ENCODE measurements around the gene AKAP7.
"Not testable (repeated sequence)": the region's sequence is repeated elsewhere in the genome, so short reads cannot be mapped to it uniquely, and the experiment has no call there.

The AKAP7 gene

DNA sequence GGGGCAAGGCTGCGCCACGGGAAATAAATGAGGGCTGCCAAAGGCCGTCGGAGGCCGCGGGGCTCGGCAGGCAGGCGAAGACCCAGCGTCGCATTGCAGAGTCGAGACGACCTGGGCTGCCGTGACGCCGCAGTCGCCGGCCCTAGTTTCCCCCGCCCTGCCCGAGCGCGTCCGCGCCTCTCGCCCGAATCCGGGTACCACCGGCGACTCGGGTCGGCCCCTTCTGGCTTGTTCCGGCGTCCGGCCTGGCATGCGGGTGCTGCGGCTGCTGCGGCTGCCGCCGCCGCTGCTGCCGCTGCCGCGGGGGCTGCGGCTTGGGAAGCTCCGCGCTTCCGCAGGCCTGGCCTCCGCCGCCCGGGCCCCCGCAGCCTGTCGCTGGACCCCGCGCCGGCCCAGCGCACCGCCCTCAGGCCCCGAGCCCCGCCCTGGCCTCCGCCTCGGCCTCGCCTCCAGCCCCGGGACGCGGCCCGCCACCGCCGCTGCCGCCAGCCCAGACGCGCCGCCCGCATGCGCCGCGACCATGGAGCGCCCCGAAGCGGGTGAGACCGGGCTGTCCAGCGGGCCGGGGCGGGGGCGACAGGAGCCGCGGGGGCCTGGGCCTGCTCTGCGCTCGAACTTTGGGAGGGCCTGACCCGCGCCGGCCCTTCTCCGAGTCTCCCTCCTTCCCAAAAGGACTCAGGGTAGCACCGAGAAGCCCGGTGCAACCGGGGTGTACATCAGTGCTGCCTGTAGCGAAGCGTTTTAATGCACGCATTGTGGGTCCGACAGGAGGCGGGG is at the start of gene AKAP7:
TSS of gene AKAP7 (plus strand) at position 224 of the 777 bp plus-strand sequence. CDS start at position 521, 297 bp downstream.
- Histone ChIP-seq H3K27me3 (ENCODE audit: control insufficient read depth in 1 of 2, insufficient read depth in 2 of 2, low read length in 2 of 2) (no peaks in the 10 kb centered on the region), H3K4me3 (ENCODE audit: low read depth in 1 of 2, low read length in 2 of 2) (peak within 1 kb of the TSS; percentile 87 to 88), H3K36me3 (ENCODE audit: control insufficient read depth in 1 of 2, insufficient read depth in 2 of 2, low read length in 2 of 2) (no peaks in the 10 kb centered on the region), H3K4me1 (ENCODE audit: control insufficient read depth in 1 of 2, insufficient read depth in 2 of 2, low read length in 2 of 2) (peaks cover 12 to 13% of the 10 kb centered on the region in 2 donors), H3K9ac (ENCODE audit: low read depth in 1 of 2, low read length in 2 of 2) (peak within 1 kb of the TSS; percentile 74 to 81), H3K27ac (ENCODE audit: low read depth, low read length) (peak within 1 kb of the TSS; percentile 87), H3K9me3 (ENCODE audit: control insufficient read depth in 1 of 2, low read length in 2 of 2) (no peaks in the 10 kb centered on the region)

DNA sequence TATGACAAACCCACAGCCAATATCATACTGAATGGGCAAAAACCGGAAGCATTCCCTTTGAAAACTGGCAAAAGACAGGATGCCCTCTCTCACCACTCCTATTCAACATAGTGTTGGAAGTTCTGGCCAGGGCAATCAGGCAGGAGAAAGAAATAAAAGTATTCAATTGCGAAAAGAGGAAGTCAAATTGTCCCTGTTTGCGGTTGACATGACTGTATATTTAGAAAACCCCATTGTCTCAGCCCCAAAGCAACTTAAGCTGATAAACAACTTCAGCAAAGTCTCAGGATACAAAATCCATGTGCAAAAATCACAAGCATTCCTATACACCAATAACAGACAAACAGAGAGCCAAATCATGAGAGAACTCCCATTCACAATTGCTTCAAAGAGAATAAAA is 44.9 kb upstream of the AKAP7 start:
- not testable (repeated sequence) for H3K9me3 ChIP-seq (ENCODE audit: control insufficient read depth in 1 of 2, low read length in 2 of 2)

DNA sequence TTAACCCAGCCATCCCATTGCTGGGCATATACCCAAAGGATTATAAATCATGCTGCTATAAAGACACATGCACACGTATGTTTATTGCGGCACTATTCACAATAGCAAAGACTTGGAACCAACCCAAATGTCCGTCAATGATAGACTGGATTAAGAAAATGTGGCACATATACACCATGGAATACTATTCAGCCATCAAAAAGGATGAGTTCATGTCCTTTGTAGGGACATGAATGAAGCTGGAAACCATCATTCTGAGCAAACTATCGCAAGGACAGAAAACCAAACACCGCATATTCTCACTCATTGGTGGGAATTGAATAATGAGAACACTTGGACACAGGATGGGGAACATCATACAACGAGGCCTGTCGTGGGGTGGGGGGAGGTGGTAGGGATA is 43.3 kb upstream of the AKAP7 start:
- H3K27ac ChIP-seq (ENCODE audit: low read depth, low read length); H3K36me3 ChIP-seq (ENCODE audit: control insufficient read depth in 1 of 2, insufficient read depth in 2 of 2, low read length in 2 of 2); H3K9ac ChIP-seq (ENCODE audit: low read depth in 1 of 2, low read length in 2 of 2); H3K4me3 ChIP-seq (ENCODE audit: low read depth in 1 of 2, low read length in 2 of 2); H3K9me3 ChIP-seq (ENCODE audit: control insufficient read depth in 1 of 2, low read length in 2 of 2); H3K4me1 ChIP-seq (ENCODE audit: control insufficient read depth in 1 of 2, insufficient read depth in 2 of 2, low read length in 2 of 2); H3K27me3 ChIP-seq (ENCODE audit: control insufficient read depth in 1 of 2, insufficient read depth in 2 of 2, low read length in 2 of 2): not testable (repeated sequence)

More for the DNA sequence above, 44.9 kb upstream of the AKAP7 start:
- not testable (repeated sequence) for H3K4me3 ChIP-seq (ENCODE audit: low read depth in 1 of 2, low read length in 2 of 2); H3K36me3 ChIP-seq (ENCODE audit: control insufficient read depth in 1 of 2, insufficient read depth in 2 of 2, low read length in 2 of 2); H3K27ac ChIP-seq (ENCODE audit: low read depth, low read length); H3K9ac ChIP-seq (ENCODE audit: low read depth in 1 of 2, low read length in 2 of 2); H3K4me1 ChIP-seq (ENCODE audit: control insufficient read depth in 1 of 2, insufficient read depth in 2 of 2, low read length in 2 of 2); H3K27me3 ChIP-seq (ENCODE audit: control insufficient read depth in 1 of 2, insufficient read depth in 2 of 2, low read length in 2 of 2)

DNA sequence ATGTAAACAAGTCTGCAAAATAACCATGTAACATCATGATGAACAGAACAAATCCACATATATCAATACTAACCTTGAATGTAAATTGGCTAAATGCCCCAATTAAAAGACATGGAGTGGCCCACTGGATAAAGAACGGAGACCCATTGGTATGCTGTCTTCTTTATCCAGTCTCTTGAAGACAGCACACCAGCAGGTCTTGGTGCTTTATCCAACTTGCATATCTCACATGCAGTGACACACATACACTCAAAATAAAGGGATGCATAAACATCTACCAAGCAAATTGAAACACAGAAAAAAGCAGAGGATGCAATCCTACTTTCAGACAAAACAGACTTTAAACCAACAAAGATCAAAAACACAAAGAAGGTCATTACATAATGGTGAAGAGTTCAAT is 41.9 kb upstream of the AKAP7 start:
- H3K4me1 ChIP-seq (ENCODE audit: control insufficient read depth in 1 of 2, insufficient read depth in 2 of 2, low read length in 2 of 2), result no peaks in the 10 kb centered on the region
- H3K27ac ChIP-seq (ENCODE audit: low read depth, low read length), result no peak overlapping the region
- H3K9ac ChIP-seq (ENCODE audit: low read depth in 1 of 2, low read length in 2 of 2), result no peak overlapping the region
- H3K4me3 ChIP-seq (ENCODE audit: low read depth in 1 of 2, low read length in 2 of 2), result no peak overlapping the region
- peaks cover 0 to 2% of the 10 kb centered on the region in 2 donors for H3K9me3 ChIP-seq (ENCODE audit: control insufficient read depth in 1 of 2, low read length in 2 of 2)
- no peaks in the 10 kb centered on the region for H3K27me3 ChIP-seq (ENCODE audit: control insufficient read depth in 1 of 2, insufficient read depth in 2 of 2, low read length in 2 of 2)
- no peaks in the 10 kb centered on the region for H3K36me3 ChIP-seq (ENCODE audit: control insufficient read depth in 1 of 2, insufficient read depth in 2 of 2, low read length in 2 of 2)

DNA sequence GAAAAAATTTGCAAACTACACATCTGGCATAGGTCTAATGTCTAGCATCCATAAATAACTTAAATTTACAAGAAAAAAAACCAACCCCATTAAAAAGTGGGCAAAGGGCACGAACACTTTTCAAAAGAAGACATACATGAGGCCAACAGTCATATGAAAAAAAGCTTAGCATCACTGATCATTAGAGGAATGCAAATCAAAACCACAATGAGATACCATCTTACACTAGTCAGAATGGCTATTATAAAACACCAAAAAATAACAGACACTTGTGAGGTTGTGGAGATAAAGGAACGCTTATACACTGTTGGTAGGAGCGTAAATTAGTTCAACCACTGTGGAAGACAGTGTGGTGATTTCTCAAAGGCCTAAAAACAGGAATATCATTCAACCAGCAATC is 38.5 kb upstream of the AKAP7 start:
- H3K27ac ChIP-seq (ENCODE audit: low read depth, low read length), result no peak overlapping the region
- no peak overlapping the region for H3K4me3 ChIP-seq (ENCODE audit: low read depth in 1 of 2, low read length in 2 of 2)
- H3K9ac ChIP-seq (ENCODE audit: low read depth in 1 of 2, low read length in 2 of 2), result no peak overlapping the region
- no peaks in the 10 kb centered on the region for H3K27me3 ChIP-seq (ENCODE audit: control insufficient read depth in 1 of 2, insufficient read depth in 2 of 2, low read length in 2 of 2)
- H3K4me1 ChIP-seq (ENCODE audit: control insufficient read depth in 1 of 2, insufficient read depth in 2 of 2, low read length in 2 of 2), result no peaks in the 10 kb centered on the region
- peaks cover 0 to 2% of the 10 kb centered on the region in 2 donors for H3K9me3 ChIP-seq (ENCODE audit: control insufficient read depth in 1 of 2, low read length in 2 of 2)
- H3K36me3 ChIP-seq (ENCODE audit: control insufficient read depth in 1 of 2, insufficient read depth in 2 of 2, low read length in 2 of 2), result no peaks in the 10 kb centered on the region

DNA sequence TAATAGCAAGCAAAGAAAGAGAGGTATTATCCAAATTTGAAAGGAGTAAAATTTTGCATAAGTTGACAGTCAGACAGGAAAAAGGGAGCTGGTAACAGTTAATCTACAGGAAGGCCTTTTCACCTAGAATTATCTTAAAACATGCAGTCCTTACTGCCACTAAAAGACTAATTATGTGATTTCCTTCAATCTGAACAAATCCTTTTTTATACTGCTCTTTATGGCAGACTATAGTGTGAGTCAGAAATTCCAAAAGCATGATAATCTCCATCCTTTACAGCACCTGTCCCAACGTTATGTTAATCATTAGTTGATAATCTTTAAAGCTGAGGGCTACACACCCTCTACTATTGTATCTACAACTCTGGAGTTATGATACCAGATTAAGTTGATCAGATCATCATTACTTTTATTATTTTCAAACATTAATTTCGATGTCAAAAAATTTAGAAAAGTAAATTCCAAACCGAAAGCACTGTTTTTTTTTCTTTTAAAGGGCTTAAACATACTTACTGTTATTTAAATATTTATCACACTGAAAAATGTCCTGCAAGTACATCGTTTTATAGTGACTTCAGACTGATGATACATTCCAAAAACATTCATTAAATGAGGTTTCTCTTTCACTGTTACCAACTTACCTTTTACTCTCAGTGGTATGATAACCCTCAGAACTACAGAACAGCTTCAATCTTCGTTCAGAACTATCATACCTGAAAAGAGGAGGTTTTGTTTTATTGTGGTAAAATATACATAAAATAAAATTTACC is 33.2 kb upstream of the AKAP7 start:
- Histone ChIP-seq H3K4me3 (ENCODE audit: low read depth in 1 of 2, low read length in 2 of 2) (no peak overlapping the region), H3K9ac (ENCODE audit: low read depth in 1 of 2, low read length in 2 of 2) (no peak overlapping the region), H3K9me3 (ENCODE audit: control insufficient read depth in 1 of 2, low read length in 2 of 2) (no peaks in the 10 kb centered on the region), H3K27me3 (ENCODE audit: control insufficient read depth in 1 of 2, insufficient read depth in 2 of 2, low read length in 2 of 2) (no peaks in the 10 kb centered on the region), H3K27ac (ENCODE audit: low read depth, low read length) (no peak overlapping the region), H3K4me1 (ENCODE audit: control insufficient read depth in 1 of 2, insufficient read depth in 2 of 2, low read length in 2 of 2) (peaks cover 0 to 8% of the 10 kb centered on the region in 2 donors), H3K36me3 (ENCODE audit: control insufficient read depth in 1 of 2, insufficient read depth in 2 of 2, low read length in 2 of 2) (no peaks in the 10 kb centered on the region)

DNA sequence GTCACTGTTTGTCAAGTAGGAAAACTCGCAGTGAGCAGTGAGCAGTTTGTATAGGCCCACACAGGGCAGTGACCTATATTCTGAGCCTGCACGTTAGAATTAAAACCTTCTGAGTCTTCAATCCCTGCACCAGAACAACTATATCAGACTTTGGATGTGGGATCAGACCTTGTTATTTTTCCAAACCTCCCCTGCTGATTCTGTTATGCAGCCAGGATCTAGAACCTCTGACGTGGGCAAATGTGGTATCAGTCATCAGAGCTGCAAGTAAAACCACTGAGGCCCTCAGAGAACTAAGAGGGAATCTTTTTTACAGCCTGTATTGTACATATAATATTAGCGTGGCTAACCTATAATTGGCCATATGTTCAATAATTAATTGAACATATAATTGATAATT is 32.0 kb upstream of the AKAP7 start:
- Histone ChIP-seq H3K4me3 (ENCODE audit: low read depth in 1 of 2, low read length in 2 of 2) (no peak overlapping the region), H3K9me3 (ENCODE audit: control insufficient read depth in 1 of 2, low read length in 2 of 2) (no peaks in the 10 kb centered on the region), H3K9ac (ENCODE audit: low read depth in 1 of 2, low read length in 2 of 2) (no peak overlapping the region), H3K4me1 (ENCODE audit: control insufficient read depth in 1 of 2, insufficient read depth in 2 of 2, low read length in 2 of 2) (peaks cover 0 to 12% of the 10 kb centered on the region in 2 donors), H3K27me3 (ENCODE audit: control insufficient read depth in 1 of 2, insufficient read depth in 2 of 2, low read length in 2 of 2) (no peaks in the 10 kb centered on the region), H3K27ac (ENCODE audit: low read depth, low read length) (no peak overlapping the region), H3K36me3 (ENCODE audit: control insufficient read depth in 1 of 2, insufficient read depth in 2 of 2, low read length in 2 of 2) (no peaks in the 10 kb centered on the region)

DNA sequence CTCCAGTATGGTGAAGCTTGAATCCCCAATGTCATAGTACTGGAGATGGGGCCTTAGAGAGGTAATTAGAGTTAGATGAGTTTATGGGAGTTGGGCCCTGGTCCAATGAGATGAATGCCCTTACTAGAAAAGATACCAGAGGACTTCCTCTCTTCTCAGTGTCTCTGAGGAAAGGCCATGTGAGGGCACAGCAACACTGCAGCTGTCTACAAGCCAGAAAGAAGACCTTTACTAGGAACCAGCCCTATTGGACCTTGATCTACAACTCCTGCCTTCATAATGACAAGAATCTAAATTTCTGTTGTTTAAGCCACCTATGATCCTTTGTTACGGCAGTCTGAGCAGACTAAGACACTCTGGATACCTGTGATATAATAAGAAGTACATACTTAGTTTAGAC is 31.4 kb upstream of the AKAP7 start:
- H3K9ac ChIP-seq (ENCODE audit: low read depth in 1 of 2, low read length in 2 of 2), result no peak overlapping the region
- no peaks in the 10 kb centered on the region for H3K9me3 ChIP-seq (ENCODE audit: control insufficient read depth in 1 of 2, low read length in 2 of 2)
- peaks cover 0 to 12% of the 10 kb centered on the region in 2 donors for H3K4me1 ChIP-seq (ENCODE audit: control insufficient read depth in 1 of 2, insufficient read depth in 2 of 2, low read length in 2 of 2)
- H3K27ac ChIP-seq (ENCODE audit: low read depth, low read length), result no peak overlapping the region
- no peak overlapping the region for H3K4me3 ChIP-seq (ENCODE audit: low read depth in 1 of 2, low read length in 2 of 2)
- no peaks in the 10 kb centered on the region for H3K36me3 ChIP-seq (ENCODE audit: control insufficient read depth in 1 of 2, insufficient read depth in 2 of 2, low read length in 2 of 2)
- no peaks in the 10 kb centered on the region for H3K27me3 ChIP-seq (ENCODE audit: control insufficient read depth in 1 of 2, insufficient read depth in 2 of 2, low read length in 2 of 2)

DNA sequence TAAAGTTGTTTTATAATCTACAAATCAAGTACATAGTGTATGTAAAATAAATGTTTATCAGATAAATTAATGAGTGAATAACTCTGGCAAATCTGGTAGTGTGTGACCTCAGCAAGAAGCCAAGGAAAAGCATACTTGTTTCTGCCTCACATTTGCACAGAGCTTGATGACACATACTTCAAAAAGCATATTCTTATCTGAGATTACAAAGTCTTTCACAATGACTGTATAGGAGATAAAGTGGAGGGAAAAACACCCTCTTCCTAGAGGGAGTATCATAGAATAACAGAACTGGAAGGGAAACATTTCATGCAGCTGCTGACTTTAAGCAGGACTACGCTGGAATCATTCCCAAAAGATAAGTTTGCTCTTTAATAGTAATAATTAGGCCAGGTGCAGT is 28.1 kb upstream of the AKAP7 start:
- no peaks in the 10 kb centered on the region for H3K36me3 ChIP-seq (ENCODE audit: control insufficient read depth in 1 of 2, insufficient read depth in 2 of 2, low read length in 2 of 2)
- H3K9me3 ChIP-seq (ENCODE audit: control insufficient read depth in 1 of 2, low read length in 2 of 2), result no peaks in the 10 kb centered on the region
- no peak overlapping the region for H3K4me3 ChIP-seq (ENCODE audit: low read depth in 1 of 2, low read length in 2 of 2)
- no peak overlapping the region for H3K27ac ChIP-seq (ENCODE audit: low read depth, low read length)
- no peaks in the 10 kb centered on the region for H3K27me3 ChIP-seq (ENCODE audit: control insufficient read depth in 1 of 2, insufficient read depth in 2 of 2, low read length in 2 of 2)
- H3K4me1 ChIP-seq (ENCODE audit: control insufficient read depth in 1 of 2, insufficient read depth in 2 of 2, low read length in 2 of 2), result peaks cover 0 to 12% of the 10 kb centered on the region in 2 donors
- H3K9ac ChIP-seq (ENCODE audit: low read depth in 1 of 2, low read length in 2 of 2), result no peak overlapping the region

DNA sequence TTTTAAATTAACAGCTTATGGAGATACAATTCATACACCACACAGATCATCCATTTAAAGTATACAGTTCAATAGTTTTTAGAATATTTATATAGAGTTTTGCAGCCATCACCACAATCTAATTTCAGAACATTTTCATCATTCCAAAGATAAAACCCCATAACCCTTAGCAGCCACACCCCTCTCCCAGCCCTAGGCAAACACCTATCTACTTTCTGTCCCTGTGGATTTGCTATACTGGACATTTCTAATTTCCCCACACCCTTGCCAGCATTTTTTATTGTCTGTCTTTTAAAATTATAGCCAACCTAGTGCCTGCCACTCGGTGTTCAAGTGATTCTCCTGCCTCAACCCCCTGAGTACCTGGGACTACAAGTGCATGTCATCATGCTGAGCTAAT is 23.0 kb upstream of the AKAP7 start:
- no peak overlapping the region for H3K9ac ChIP-seq (ENCODE audit: low read depth in 1 of 2, low read length in 2 of 2)
- H3K36me3 ChIP-seq (ENCODE audit: control insufficient read depth in 1 of 2, insufficient read depth in 2 of 2, low read length in 2 of 2), result no peaks in the 10 kb centered on the region
- no peak overlapping the region for H3K4me3 ChIP-seq (ENCODE audit: low read depth in 1 of 2, low read length in 2 of 2)
- no peaks in the 10 kb centered on the region for H3K27me3 ChIP-seq (ENCODE audit: control insufficient read depth in 1 of 2, insufficient read depth in 2 of 2, low read length in 2 of 2)
- no peaks in the 10 kb centered on the region for H3K9me3 ChIP-seq (ENCODE audit: control insufficient read depth in 1 of 2, low read length in 2 of 2)
- H3K27ac ChIP-seq (ENCODE audit: low read depth, low read length), result no peak overlapping the region
- H3K4me1 ChIP-seq (ENCODE audit: control insufficient read depth in 1 of 2, insufficient read depth in 2 of 2, low read length in 2 of 2), result peaks cover 0 to 4% of the 10 kb centered on the region in 2 donors
